ENCODE results near the gene PIF1.

DNA sequence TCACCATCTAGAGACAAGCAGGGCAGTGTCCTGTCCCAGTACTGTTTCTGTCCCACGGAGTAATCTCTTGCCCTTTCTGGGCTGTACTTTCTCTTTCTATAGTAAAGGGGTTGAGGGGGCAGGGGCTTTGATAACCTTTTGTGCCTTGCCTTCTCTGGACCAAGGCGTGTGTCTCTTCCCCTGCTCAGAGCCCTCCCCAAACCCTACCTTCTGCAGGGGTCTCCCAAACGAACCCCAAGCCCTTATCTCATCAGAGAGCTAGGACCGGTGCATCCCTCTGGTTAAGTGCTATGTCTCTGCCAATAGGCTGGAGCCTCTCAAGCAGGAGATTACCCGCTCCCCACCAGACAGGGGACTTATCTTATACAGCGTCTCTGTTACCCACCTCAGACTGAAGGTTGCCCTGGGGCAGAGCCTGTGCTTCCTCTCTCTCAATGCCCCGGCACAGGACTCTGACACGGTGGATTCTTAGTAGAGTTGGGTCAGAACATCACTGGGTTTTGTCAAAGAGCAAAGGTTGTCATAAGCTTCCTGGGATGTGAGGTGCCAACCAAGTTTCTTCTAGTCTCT, 19.2 kb upstream of the PIF1 start:
- TF ChIP-seq RXRA (IDR thresholded peaks at IDR 0.05) (no peak), SP1 (IDR thresholded peaks at IDR 0.05) (no peak), HNF4G (IDR thresholded peaks at IDR 0.05) (no peak), TAF1 (conservative IDR thresholded peaks at IDR 0.05) (no peak), JUND (IDR thresholded peaks at IDR 0.05) (no peak), YY1 (IDR thresholded peaks at IDR 0.05) (no peak)
- TF ChIP-seq, protein P1, sequence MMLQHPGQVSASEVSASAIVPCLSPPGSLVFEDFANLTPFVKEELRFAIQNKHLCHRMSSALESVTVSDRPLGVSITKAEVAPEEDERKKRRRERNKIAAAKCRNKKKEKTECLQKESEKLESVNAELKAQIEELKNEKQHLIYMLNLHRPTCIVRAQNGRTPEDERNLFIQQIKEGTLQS (IDR thresholded peaks at IDR 0.05) = no peak
- TF ChIP-seq, protein P2, sequence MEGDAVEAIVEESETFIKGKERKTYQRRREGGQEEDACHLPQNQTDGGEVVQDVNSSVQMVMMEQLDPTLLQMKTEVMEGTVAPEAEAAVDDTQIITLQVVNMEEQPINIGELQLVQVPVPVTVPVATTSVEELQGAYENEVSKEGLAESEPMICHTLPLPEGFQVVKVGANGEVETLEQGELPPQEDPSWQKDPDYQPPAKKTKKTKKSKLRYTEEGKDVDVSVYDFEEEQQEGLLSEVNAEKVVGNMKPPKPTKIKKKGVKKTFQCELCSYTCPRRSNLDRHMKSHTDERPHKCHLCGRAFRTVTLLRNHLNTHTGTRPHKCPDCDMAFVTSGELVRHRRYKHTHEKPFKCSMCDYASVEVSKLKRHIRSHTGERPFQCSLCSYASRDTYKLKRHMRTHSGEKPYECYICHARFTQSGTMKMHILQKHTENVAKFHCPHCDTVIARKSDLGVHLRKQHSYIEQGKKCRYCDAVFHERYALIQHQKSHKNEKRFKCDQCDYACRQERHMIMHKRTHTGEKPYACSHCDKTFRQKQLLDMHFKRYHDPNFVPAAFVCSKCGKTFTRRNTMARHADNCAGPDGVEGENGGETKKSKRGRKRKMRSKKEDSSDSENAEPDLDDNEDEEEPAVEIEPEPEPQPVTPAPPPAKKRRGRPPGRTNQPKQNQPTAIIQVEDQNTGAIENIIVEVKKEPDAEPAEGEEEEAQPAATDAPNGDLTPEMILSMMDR (IDR thresholded peaks at IDR 0.05; ENCODE audit: low read depth, low read length, missing input control) = no peak
- TF ChIP-seq, protein P3, sequence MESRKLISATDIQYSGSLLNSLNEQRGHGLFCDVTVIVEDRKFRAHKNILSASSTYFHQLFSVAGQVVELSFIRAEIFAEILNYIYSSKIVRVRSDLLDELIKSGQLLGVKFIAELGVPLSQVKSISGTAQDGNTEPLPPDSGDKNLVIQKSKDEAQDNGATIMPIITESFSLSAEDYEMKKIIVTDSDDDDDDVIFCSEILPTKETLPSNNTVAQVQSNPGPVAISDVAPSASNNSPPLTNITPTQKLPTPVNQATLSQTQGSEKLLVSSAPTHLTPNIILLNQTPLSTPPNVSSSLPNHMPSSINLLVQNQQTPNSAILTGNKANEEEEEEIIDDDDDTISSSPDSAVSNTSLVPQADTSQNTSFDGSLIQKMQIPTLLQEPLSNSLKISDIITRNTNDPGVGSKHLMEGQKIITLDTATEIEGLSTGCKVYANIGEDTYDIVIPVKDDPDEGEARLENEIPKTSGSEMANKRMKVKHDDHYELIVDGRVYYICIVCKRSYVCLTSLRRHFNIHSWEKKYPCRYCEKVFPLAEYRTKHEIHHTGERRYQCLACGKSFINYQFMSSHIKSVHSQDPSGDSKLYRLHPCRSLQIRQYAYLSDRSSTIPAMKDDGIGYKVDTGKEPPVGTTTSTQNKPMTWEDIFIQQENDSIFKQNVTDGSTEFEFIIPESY (IDR thresholded peaks at IDR 0.05) = no peak

All from liver (tissue), 3 donors.